Measurements from ENCODE around the gene CAMTA1.

The CAMTA1 gene

GRCh38 chr1:7383671-7384520, 598.6 kb downstream of the CAMTA1 start:
- peak; percentile 27 for DNase-seq

GRCh38 chr1:7384679-7385078, 599.4 kb downstream of the CAMTA1 start:
- DNase-seq, result peak; percentile 38

- peak; percentile 63 for DNase-seq
Observed at GRCh38 chr1:7385471-7386225, 600.4 kb downstream of the CAMTA1 start.

GRCh38 chr1:7386226-7387052, 601.2 kb downstream of the CAMTA1 start:
- peak; percentile 46 for DNase-seq

GRCh38 chr1:7387053-7387927, 602.0 kb downstream of the CAMTA1 start:
- DNase-seq, result peak; percentile 59

GRCh38 chr1:7388141-7388487, 602.9 kb downstream of the CAMTA1 start:
- no peak for DNase-seq

DNA sequence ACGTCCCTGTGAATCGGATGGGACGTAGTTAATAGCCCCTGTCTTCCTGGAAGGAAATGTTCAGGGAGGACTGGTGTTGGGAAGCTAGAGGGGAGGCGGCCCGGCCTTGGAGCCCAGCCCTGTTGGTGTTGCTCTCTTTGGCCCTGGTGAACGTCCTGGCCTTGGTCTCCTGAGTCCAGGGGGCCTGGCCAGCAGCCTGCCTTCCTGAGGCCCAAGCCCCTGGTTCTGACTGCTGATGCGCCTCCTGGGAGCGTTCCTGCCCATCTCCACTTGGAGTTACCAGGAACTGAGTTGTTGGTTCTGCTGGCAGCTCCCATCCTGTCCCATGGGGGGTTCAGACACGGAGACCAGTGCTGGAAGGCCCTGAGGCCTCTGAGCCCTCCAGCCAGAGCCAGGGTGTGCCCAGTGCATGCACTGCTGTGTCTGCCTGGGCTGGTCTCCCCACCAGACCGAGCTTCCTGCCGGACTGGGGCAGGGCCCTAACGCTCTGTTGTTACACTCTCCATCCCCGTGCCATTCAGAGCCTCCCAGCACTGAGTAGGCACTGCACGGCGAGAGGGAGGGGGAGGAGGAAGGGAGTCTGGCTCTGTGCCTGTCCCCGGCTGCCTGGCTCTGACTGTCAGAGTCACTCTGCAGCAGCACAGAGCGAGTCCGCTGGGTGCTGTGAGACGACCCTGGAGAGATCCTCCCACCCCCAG, 603.4 kb downstream of the CAMTA1 start:
- DNase-seq, result peak; percentile 68

DNA sequence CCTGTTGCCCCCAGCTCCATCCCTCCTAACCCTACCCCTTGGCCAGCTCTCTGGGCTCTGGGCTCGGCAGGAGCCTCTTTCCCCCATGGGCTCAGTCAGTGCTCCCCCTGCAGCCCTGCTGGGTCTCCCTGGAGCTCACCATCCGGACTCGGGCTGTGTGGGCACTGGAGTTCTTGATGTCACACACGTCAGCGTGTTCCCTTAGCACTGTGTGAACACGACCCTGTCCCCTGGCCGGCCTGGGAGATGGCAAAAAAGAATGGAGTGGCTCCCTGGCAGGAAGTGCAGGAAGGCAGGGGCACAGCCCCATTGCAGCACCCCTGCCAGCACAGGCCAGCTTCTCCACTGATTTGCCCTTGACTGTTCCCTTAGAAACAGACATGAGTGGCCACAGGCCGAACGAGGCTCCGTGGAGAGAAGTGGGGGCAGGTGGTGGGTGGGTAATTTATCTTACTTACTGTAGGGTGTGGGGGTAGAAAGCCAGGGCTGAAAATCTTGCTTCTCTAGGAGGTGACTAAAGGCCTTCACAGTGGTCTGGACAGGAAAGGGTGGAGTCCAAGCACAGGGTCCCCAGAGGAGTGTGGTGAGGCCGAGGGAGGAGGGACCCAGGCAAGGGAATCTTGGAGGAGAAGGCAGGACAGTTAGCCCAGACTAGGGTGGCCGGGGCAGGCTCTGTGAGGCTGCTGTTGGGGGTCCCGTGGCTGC, 604.1 kb downstream of the CAMTA1 start:
- peak; percentile 60 for DNase-seq

DNA sequence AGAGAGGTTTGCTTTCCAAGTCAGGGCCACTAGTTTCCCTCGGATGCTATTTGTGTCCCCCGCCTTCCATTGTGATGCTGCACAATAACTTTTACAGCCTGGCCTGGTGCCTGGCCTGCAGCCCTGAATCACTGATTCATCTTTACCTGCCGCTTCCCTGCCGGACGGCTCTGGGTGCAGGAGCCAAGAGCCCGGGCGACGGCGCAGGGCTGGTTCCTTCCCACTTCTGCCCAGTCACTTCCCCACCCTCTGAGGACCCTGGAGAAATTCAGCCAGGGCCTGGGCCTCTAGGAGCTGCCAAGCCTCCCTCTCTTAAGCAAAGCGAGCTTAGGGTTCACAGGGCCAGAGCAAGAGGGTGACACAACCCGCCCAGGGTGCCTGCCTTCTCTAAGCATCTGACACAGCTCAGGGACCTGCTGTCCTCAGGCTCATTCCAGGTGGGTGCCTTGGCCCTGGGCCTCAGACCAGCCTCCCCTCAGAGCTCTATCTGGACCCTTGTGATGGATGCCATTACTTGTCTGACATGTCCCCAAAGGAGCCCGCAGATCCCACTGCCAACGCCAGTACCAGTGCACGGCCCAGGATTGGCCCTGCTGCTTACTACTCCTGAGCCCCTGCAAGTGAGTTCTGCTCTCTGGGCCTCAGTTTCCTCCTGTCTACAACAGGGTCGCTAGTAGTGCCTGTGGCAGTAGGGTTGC, 604.8 kb downstream of the CAMTA1 start:
- peak; percentile 47 for DNase-seq

GRCh38 chr1:7390604-7391000, 605.3 kb downstream of the CAMTA1 start:
- peak; percentile 40 for DNase-seq

- peak; percentile 12 for DNase-seq
Observed at GRCh38 chr1:7393136-7393535, 607.9 kb downstream of the CAMTA1 start.

DNA sequence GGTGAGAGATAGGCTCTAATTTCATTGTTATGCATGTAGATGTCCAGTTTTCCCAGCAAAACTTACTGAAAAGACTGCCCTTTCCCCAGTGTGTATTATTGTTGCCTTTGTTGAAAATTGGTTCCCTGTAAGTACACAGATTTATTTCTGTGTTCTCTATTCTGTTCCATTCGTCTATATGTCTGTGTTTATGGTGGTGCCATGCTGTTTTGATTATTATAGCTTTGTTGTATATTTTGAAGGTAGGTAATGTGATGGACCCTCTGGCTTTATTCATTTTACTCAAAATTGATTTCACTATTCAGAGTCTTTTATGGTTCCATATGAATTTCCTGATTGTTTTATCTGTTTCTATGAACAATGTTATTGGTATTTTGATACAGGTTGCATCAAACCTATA, 610.0 kb downstream of the CAMTA1 start:
- no peak for DNase-seq

DNA sequence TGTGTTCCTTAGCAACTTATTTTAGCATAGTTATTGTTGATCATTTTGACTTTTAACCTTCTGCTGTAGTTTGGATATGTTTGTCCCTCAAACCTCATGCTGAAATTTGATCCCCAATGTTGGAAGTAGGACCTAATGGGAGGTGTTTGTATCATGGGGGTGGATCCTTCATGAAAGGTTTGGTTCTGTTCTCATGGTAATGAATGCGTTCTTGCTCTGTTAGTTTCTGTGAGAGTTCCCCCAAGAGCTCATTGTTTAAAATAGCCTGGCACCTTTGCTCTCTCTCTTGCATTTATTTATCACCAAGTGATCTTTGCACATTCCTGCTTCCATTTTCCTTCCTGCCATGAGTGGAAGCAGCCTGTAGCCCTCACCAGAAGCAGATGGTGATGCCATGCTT, 613.7 kb downstream of the CAMTA1 start:
- DNase-seq, result no peak

DNA sequence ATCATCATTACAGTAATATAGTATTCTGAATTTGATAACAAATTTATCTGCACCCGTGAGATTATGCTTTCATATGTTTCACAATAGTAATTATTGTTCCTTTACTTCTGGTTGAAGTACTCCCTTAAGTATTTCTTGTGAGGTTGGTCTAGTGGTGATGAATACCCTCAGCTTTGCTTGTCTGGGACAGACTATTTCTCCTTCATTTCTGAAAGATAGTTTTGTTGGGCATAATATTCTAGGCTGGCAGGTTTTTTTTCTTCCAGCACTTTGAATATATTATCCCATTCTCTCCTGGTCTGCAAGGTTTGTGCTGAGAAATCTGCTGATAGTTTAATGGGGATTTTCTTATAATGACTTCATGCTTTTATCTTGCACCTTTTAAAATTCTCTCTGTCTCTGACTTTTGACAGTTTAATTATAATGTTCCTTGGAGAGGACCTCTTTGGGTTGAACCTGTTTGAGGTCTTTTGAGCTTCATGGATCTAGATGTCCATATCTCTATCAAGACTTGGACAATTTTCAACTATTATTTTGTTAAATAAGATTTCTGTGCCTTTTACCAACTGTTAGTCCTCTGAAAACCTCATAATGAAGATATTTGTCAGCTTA, 614.4 kb downstream of the CAMTA1 start:
- no peak for DNase-seq

- DNase-seq, result no peak
Observed at GRCh38 chr1:7400566-7400965, 615.3 kb downstream of the CAMTA1 start.

GRCh38 chr1:7401814-7402547, 616.7 kb downstream of the CAMTA1 start:
- DNase-seq, result peak; percentile 97

DNA sequence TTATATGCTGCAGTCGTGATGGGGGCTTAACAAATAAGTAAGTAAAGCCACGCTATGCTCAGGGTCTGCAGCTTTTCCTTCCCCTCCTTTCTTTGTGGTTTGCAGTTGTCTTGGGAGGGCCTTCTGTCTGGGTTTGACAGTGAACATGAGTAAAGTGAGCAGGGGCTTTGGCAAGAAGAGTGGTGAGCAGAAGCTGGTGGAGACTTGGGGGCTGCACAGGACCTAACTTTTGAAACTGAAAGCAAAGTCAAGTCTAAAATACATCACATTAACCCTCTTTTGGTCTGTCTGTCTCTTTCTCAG, 617.2 kb downstream of the CAMTA1 start:
- DNase-seq, result peak; percentile 57

GRCh38 chr1:7403265-7404045, 618.2 kb downstream of the CAMTA1 start:
- DNase-seq, result peak; percentile 38
